ENCODE data around the gene ATAD2B. TPM values are rescaled to one million over a fixed set of nuclear protein-coding genes. Genes with fewer than 3 reads are reported as not detected.

ATAD2B gene
- total and polyA plus RNA-seq, 8 donors, result 4.1 to 15.6 (median 9.3) TPM

DNA sequence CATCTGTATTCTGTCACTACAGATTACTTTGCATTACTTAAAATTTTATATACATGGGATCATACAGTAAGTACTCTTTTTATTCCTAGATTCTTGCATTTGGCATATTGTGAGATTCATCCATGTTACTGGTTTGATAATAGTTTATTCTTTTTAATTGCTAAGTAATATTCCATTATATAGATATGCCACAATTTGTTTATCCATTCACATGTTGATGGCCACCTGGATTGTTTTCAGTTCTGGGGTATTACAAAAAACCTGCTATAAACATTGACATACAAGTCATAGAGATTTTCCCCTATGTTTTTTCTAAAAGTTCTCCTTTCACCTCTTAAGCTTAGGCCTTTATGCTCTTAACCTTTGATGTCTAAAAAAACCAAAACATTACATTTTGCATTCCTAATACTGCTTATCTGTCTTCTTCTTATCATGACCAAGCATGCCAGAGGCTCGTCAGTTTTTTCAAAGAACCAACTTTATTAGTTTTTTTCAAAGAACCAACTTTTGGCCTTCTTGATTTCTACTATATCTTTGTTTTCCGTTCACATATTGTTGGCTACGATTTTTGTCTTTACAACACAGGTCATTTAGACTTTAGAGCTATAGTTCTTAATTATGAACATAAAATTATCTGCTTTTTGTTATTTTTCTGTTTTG is 86.9 kb downstream of the ATAD2B start:
- Histone ChIP-seq H3K36me3 (no peaks in the 10 kb centered on the region), H3K27ac (no peak overlapping the region), H3K4me1 (no peaks in the 10 kb centered on the region), H3K9me3 (no peaks in the 10 kb centered on the region), H3K27me3 (no peaks in the 10 kb centered on the region), H3K4me3 (no peak overlapping the region)
- DNase-seq (no peak), ATAC-seq (no peak), FAIRE-seq (no peak)
- TF ChIP-seq, protein P1, sequence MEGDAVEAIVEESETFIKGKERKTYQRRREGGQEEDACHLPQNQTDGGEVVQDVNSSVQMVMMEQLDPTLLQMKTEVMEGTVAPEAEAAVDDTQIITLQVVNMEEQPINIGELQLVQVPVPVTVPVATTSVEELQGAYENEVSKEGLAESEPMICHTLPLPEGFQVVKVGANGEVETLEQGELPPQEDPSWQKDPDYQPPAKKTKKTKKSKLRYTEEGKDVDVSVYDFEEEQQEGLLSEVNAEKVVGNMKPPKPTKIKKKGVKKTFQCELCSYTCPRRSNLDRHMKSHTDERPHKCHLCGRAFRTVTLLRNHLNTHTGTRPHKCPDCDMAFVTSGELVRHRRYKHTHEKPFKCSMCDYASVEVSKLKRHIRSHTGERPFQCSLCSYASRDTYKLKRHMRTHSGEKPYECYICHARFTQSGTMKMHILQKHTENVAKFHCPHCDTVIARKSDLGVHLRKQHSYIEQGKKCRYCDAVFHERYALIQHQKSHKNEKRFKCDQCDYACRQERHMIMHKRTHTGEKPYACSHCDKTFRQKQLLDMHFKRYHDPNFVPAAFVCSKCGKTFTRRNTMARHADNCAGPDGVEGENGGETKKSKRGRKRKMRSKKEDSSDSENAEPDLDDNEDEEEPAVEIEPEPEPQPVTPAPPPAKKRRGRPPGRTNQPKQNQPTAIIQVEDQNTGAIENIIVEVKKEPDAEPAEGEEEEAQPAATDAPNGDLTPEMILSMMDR (IDR thresholded peaks at IDR 0.05), result no peak
- WGBS, 2 donors, result 77 to 89% methylated on average over 3 of the region's 3 CpGs
- intact Hi-C loops (cut with DNase I), result no loop called here

DNA sequence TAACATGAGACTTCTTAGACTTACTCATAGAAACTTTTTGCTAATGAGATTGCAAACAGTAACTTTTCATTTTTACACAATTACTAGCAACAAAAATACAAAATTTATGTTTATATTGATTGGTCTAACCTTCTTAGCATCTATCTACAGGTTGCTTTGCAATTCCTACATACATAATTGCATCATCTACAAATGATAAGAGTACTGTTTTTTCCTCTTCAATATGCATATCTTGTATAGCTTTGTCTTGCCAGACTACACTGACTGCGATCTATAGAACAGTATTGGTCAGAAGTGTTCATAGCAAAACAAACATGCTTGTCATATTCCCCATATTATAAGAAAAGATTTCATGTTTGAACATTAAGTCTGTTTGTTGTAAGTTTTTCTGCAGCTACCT is 87.9 kb downstream of the ATAD2B start:
- DNase-seq, result no peak
- WGBS, 2 donors, result 88 to 95% methylated on average over 1 of the region's 1 CpG
- no peak for ATAC-seq
- H3K27me3 ChIP-seq, result no peaks in the 10 kb centered on the region
- FAIRE-seq, result no peak
- no peak overlapping the region for H3K4me3 ChIP-seq
- H3K4me1 ChIP-seq, result no peaks in the 10 kb centered on the region
- TF ChIP-seq, protein P1 (IDR thresholded peaks at IDR 0.05), result no peak
- intact Hi-C loops (cut with DNase I), result no loop called here
- no peaks in the 10 kb centered on the region for H3K36me3 ChIP-seq
- no peak overlapping the region for H3K27ac ChIP-seq
- no peaks in the 10 kb centered on the region for H3K9me3 ChIP-seq

DNA sequence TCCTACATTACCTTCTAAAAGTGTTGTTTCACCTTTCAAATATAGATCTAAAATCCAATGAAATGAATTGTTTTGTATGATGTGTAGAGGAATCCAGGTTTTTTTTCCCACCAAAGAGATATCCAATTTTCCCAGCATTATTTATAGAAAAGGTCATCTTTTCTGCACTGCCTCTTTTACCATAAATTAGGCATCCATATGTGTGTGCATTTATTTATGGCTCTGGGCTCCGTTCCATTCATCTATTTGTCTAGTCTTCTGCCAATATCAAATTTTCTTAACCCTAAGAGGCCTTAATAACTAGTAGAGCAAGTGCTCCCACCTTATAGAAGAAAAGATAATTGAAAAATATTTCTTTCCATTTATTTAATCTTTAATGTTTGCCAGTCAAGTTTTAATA is 88.3 kb downstream of the ATAD2B start:
- TF ChIP-seq, protein P1 (IDR thresholded peaks at IDR 0.05), result no peak
- Histone ChIP-seq H3K36me3 (no peaks in the 10 kb centered on the region), H3K4me3 (no peak overlapping the region), H3K27ac (no peak overlapping the region), H3K4me1 (no peaks in the 10 kb centered on the region), H3K27me3 (no peaks in the 10 kb centered on the region), H3K9me3 (no peaks in the 10 kb centered on the region)
- FAIRE-seq (no peak), DNase-seq (no peak), ATAC-seq (no peak)
- intact Hi-C loops (cut with DNase I), result no loop called here
- WGBS, 2 donors, result 61 to 64% methylated on average over 1 of the region's 1 CpG

DNA sequence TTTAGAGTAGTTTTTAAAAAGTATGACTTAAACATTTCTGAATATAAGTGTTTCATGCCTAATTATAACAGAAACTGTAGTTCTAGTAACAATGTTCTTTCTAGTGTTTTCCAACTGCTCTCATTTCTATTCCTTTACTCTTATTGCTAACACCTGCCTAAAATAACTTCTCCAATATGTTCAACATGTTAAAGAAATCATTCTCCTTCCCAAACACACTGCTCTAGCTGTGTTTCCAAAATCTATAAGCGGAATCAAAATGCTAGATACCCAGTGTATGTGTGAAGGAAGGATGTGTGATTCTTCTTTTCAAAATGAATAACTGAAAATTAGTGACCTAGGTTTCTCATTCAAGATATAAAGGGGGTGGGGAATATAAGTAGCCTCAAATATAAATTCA is 89.1 kb downstream of the ATAD2B start:
- 94 to 100% methylated on average over 1 of the region's 1 CpG for whole genome bisulfite sequencing, 2 donors

More for the DNA sequence above, 89.1 kb downstream of the ATAD2B start:
- TF ChIP-seq, protein P1 (IDR thresholded peaks at IDR 0.05), result no peak
- Histone ChIP-seq H3K4me3 (no peak overlapping the region), H3K27ac (no peak overlapping the region), H3K36me3 (no peaks in the 10 kb centered on the region), H3K9me3 (no peaks in the 10 kb centered on the region), H3K4me1 (no peaks in the 10 kb centered on the region), H3K27me3 (no peaks in the 10 kb centered on the region)
- ATAC-seq, result no peak
- intact Hi-C loops (cut with DNase I), result no loop called here
- peak; percentile 41 for FAIRE-seq
- no peak for DNase-seq
